Activated naive CD4-positive, alpha-beta T cell treated with anti-CD3 and anti-CD28 coated beads, Interleukin-2, amount 50 U/mL, for 72 hours (primary cell): ENCODE data around the gene ZNF48. TPM values are rescaled to one million over a fixed set of nuclear protein-coding genes. Genes with fewer than 3 reads are reported as not detected.

Source experiments
- ATAC-seq, 2 donors: fragments of 150-1000 bp; cut with Tn5 transposase; 2 replicates each; pipeline ENCODE4 v1.10.0; 2021; ENCODE audit warnings: mild to moderate bottlenecking in 2 of 2, moderate library complexity in 2 of 2
- DNase-seq, 2 donors: peaks; one replicate each; pipeline ENCODE4 v3.0.0; 2021 to 2022; ENCODE audit warnings: low spot score in 2 of 2
- H3K27ac Mint-ChIP-seq, 2 donors: one replicate each; pipeline ENCODE4 v1.8.0; 2022; ENCODE audit warnings: mild to moderate bottlenecking in 2 of 2, mixed read lengths in 2 of 2
- H3K36me3 Mint-ChIP-seq, 2 donors: one replicate each; pipeline ENCODE4 v1.8.0; 2022; ENCODE audit warnings: mixed read lengths in 2 of 2
- H3K9me3 Mint-ChIP-seq, 2 donors: one replicate each; pipeline ENCODE4 v1.8.0; 2022; ENCODE audit warnings: mixed read lengths in 2 of 2
- total RNA-seq, 2 donors: library from RNA; stranded (reverse); gene quantifications; one replicate each; pipeline ENCODE4 v1.2.3, GENCODE V29; 2022

Gene ZNF48
- 10 to 100 TPM in 1 of 2 donors, 1 to 10 TPM in 1; 7.6 to 10.9 TPM for total RNA-seq

- DNase-seq (peak in 1 of 2 donors; percentile 57), ATAC-seq (peak; percentile 71 to 79)
- no peaks in the 10 kb centered on the region for H3K9me3 Mint-ChIP-seq
- peak within 1 kb of the TSS; percentile 86 to 88 for H3K27ac Mint-ChIP-seq
- H3K36me3 Mint-ChIP-seq = peaks cover 7 to 14% of the 10 kb centered on the region in 2 donors
These were observed at the start of gene ZNF48 for GRCh38 chr16:30395155-30395991. TSS of gene ZNF48 (plus strand) at chr16:30395420. CDS start at chr16:30395795, 375 bp downstream.

DNA sequence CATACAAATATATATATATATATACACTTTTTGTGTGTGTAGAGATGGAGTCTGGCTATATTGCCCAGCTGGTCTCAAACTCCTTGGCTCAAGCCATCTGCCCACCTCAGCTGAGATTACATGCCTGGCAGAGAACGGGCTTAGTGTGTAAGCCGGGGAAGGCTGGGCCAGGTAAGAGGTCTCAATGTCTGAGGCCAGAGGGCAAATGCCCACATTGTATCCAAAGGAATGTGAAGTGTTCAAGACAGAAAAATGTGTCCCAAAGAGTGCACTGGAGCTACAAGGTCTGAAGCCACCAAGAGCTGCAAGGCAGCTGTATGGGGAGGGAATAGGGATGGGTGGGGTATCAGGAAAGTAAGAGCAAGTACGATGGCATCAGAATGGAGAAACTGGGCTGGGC lies 48.9 kb upstream of the ZNF48 start:
- ATAC-seq = no peak
- H3K27ac Mint-ChIP-seq = no peak overlapping the region
- H3K9me3 Mint-ChIP-seq = no peaks in the 10 kb centered on the region
- no peak for DNase-seq
- peaks cover 5 to 7% of the 10 kb centered on the region in 2 donors for H3K36me3 Mint-ChIP-seq

DNA sequence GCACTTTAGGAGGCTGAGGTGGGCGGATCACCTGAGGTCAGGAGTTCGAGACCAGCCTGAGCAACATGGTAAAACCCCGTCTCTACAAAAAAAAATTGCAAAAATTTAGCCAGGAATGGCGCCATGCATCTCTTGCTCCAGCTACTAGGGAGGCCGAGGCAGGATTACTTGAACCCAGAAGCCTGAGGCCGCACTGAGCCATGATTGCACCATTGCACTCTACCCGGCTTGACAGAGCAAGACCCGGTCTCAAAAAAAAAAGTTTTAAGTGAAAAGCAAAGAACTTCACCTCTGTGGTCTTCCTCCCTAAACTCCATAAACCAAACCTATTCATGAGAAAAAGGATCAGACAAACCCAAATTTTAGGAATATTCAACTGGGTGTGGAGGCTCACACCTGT lies 47.1 kb upstream of the ZNF48 start:
- no peak overlapping the region for H3K27ac Mint-ChIP-seq
- H3K9me3 Mint-ChIP-seq = no peaks in the 10 kb centered on the region
- ATAC-seq (no peak), DNase-seq (no peak)
- peaks cover 7 to 16% of the 10 kb centered on the region in 2 donors for H3K36me3 Mint-ChIP-seq

GRCh38 chr16:30348929-30349328 lies 46.3 kb upstream of the ZNF48 start:
- H3K36me3 Mint-ChIP-seq = peaks cover 7 to 21% of the 10 kb centered on the region in 2 donors
- DNase-seq = peak in 1 of 2 donors; percentile 13
- ATAC-seq = no peak
- peak overlapping the region in 1 of 2 donors; percentile 90 for H3K27ac Mint-ChIP-seq
- no peaks in the 10 kb centered on the region for H3K9me3 Mint-ChIP-seq

DNA sequence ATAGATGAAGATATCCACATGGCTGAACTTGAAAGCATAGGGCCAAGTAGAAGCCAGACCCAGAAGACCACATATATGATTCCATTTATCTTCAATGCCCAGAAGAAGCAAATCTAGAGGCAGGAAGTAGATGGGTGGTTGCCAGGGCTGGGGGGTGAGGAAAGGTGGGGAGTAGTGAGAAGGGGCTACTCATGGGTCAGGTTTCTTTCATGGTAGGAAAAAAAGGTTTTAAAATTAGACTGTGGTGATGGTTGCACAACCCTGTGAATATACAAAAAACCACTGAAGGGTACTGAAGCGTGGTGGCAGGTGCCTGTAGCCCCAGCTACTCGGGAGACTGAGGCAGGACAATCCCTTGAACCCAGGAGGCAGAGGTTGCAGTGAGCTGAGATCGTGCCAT lies 45.5 kb upstream of the ZNF48 start:
- peaks cover 7 to 29% of the 10 kb centered on the region in 2 donors for H3K36me3 Mint-ChIP-seq
- peak in 1 of 2 donors; percentile 52 for DNase-seq
- peak overlapping the region; percentile 90 to 93 for H3K27ac Mint-ChIP-seq
- ATAC-seq = no peak
- no peaks in the 10 kb centered on the region for H3K9me3 Mint-ChIP-seq

- DNase-seq (peak in 1 of 2 donors; percentile 57), ATAC-seq (peak; percentile 60 to 67)
- peak overlapping the region; percentile 90 to 93 for H3K27ac Mint-ChIP-seq
- H3K36me3 Mint-ChIP-seq = peaks cover 11 to 30% of the 10 kb centered on the region in 2 donors
- H3K9me3 Mint-ChIP-seq = no peaks in the 10 kb centered on the region
These were observed 44.9 kb upstream of the ZNF48 start for GRCh38 chr16:30350134-30350871.

DNA sequence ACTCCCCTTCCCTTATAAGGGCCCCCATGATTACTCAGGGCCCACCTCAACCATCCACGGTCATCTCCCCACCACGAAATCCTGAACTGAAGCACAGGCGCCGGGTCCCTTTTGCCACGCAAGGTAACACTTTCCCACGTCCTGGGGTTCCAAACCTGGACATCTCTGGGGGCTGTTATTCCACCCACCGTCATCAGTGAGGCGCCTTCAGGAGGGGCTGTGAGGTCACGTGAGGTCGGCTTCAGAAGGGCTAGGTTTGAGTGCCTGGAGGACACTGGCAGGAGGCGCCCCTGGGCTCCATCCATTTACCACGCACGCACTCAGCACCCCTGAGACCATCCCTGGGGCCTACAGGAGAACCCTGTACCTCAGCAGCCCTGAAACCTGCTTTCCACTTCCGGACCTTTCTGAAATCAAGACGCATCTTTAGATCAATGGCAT lies 44.2 kb upstream of the ZNF48 start:
- H3K36me3 Mint-ChIP-seq = peaks cover 12 to 30% of the 10 kb centered on the region in 2 donors
- peak overlapping the region; percentile 90 to 93 for H3K27ac Mint-ChIP-seq
- no peaks in the 10 kb centered on the region for H3K9me3 Mint-ChIP-seq

DNA sequence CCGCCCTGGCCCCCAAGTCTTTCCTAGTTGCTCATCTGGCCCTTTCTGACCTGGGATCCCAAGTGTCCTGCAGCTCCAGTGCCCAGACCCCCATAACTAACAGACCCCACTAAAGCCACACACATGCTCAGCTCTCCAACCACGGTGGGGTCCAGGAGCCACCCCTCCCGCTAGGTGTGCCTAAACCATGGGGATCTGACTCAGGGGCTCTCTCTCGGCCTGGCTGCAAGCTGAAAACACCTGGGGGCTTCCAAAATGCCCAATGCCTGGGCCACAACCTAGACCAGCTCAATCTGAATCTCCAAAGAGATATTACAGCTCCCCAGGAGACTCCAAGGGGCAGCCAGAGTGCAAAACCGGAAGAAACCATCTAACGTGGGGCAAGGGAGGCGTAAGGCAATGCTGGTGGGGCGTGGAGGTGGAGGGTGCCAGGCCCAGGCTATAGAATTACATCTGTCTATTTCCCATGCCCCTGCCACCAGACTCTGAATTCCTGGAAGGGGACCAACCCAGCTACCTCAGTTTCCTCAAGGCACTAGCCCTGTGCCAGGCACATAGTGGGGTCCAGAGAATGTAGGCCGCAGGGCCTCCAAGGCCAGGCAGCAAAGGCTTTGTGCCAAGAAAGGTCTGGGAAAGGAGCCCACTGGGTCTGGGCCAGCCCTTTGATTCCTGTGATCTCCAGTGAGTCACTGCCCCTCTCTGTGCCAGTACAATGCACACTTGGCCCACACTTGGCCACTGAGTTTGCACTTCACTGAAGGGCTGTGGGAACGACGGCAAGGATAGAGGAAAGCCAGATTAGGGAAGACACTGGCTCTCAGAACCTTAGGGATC lies 43.4 kb upstream of the ZNF48 start:
- peaks cover 12 to 30% of the 10 kb centered on the region in 2 donors for H3K36me3 Mint-ChIP-seq
- peak overlapping the region; percentile 80 to 93 for H3K27ac Mint-ChIP-seq
- no peaks in the 10 kb centered on the region for H3K9me3 Mint-ChIP-seq
- ATAC-seq (no peak), DNase-seq (peak in 1 of 2 donors; percentile 54)

More for the DNA sequence above, 44.2 kb upstream of the ZNF48 start:
- ATAC-seq (no peak), DNase-seq (peak in 1 of 2 donors; percentile 56)

DNA sequence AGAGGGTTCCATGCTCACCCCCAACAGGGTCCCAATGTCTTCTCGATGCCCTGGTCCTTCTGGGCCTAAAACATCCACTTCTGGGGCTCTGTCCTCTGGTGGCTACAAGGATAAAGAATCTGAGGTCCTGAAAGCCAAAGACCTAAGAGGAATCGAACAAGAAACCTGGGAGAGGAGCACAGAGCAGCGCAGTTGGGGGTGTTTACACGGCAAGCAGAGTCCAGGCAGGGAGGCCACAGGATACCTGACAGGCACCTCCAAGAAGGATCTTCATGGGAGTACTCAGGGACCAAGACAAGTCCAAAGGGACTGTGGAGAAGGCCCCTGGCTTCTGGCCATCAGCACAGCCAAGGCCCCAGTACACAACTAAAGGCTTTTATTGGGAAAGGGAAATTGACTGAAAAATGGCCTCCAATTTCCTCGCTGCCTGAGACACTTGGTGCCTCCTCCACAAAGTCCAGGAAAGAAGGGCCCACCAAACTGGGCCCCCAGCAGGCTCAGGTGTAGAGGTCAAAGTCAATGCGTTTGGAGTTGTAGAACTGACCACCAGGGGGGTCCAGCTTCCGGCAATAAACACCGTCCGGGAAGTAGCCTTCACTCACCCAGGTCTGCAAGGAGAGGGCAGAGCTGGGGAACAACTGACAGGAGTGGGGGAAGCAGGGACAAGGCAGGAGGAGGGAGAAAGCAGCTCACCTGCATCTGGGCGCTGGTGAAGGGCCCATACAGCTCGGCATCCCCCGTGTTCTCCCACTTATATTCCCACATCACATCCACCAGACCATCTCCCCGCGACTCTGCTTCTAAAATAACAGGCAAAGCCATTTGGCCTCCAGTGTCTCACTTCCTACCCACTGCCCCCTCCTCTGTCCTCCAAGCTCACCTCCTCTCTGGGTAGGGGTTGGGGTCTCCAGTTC lies 42.5 kb upstream of the ZNF48 start:
- no peaks in the 10 kb centered on the region for H3K9me3 Mint-ChIP-seq
- ATAC-seq = no peak
- peak overlapping the region; percentile 79 to 93 for H3K27ac Mint-ChIP-seq
- H3K36me3 Mint-ChIP-seq = peaks cover 12 to 30% of the 10 kb centered on the region in 2 donors
- DNase-seq = peak in 1 of 2 donors; percentile 52

DNA sequence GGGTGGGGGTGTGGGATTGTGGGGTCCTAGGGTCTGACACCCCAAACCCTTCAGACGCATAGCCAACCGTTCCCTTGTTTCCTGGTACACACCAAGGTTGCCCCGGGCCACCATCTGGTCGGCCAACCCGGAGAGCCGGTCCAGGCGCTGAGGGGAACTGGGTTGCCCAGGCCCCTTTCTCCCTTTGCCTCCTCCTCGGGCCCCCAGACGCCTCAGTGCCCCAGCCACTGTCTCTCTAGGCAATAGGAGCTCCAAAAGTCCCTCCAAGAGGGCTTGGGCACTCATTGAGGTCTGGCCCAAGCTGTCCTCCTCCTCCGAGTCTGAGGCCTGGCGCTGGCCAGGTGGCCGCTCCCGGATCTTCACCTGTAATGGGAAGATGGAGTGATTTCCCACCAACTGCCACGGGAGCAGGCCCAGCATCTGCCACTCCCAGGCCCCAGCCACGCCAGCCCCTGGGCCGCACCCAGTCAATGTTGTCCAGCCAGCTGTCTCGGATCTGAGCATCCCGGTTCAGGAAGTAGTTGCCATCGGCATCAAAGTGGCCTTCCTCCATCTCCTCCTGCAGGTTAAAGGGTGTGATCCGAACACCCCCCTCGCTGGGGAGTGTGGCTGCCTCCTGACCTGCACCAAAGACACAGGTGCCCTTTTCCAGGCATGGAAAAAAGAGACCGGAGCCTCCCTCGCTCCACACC lies 41.6 kb upstream of the ZNF48 start:
- H3K27ac Mint-ChIP-seq = peak overlapping the region; percentile 72 to 93
- H3K9me3 Mint-ChIP-seq = no peaks in the 10 kb centered on the region
- peaks cover 12 to 30% of the 10 kb centered on the region in 2 donors for H3K36me3 Mint-ChIP-seq
- ATAC-seq (no peak), DNase-seq (peak in 1 of 2 donors; percentile 56)

- peaks cover 8 to 30% of the 10 kb centered on the region in 2 donors for H3K36me3 Mint-ChIP-seq
- peak overlapping the region; percentile 93 to 97 for H3K27ac Mint-ChIP-seq
- ATAC-seq (peak; percentile 30 to 37), DNase-seq (peak in 1 of 2 donors; percentile 46)
- H3K9me3 Mint-ChIP-seq = no peaks in the 10 kb centered on the region
These were observed 40.6 kb upstream of the ZNF48 start for GRCh38 chr16:30354423-30355143.

DNA sequence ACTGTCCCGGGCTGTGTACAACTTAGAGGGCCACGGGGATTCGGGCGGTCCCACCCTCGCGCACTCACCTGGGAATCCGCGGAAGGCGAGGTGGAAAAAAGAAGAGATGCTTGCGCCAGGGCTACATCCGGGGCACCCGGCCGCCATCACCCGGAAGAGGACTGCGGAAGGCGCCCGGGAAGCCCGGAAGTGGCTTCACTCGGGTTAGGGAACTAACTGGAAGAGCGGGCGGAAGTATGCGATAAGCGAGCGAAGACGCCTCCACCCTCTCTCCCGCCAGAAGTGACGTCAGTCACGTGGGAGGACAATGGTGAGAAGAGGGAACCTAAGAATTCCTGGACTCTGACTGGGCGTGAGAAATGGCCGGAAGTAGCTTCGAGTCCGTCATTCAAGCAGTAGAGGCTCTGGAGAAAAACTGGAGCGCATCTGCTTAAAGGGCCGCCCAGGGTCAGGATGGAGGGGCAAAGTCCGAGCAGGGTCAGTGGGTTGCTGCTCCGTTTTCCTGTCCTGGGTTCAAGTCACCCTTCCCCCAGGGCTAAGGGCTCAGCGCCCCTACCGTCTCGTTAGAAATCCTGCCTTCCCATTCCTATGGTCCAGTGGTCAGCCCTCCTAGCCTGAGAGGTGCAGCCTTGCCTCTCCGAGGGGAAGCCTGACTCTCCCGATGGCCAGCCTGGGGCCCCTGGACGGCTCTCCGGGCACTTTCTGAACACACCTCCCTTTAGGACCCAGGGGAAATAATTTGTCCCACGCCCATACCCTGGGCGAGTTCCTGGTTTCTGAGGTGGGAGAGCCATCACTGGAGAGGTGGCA lies 39.9 kb upstream of the ZNF48 start, which contains the start of gene CD2BP2:
TSS of gene CD2BP2 (minus strand) at position 165 of the 810 bp plus-strand sequence. CDS start 627 bp downstream, outside the sequence.
- H3K9me3 Mint-ChIP-seq = no peaks in the 10 kb centered on the region
- DNase-seq (peak; percentile 82 to 95), ATAC-seq (peak; percentile 87 to 89)
- peak within 1 kb of the TSS; percentile 93 to 97 for H3K27ac Mint-ChIP-seq
- H3K36me3 Mint-ChIP-seq = peaks cover 5 to 30% of the 10 kb centered on the region in 2 donors

DNA sequence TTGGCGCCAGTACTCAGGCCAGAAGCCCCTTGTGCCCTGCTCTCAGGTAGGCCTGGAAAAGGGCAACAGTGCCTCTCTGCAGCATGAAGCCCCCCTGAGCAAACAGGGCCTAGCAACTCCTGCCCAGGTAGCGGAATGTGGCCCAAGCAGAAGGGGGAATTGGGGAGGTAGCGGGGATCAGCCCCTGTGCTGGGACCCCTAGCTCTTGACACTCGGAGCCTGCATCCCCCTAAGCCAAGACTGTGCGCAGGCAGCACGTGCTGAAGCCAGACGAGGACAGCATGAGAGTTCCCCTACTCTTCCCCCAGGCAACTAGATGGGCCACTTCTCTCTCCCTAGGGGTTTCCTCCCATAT lies 39.3 kb upstream of the ZNF48 start:
- H3K36me3 Mint-ChIP-seq = peaks cover 5 to 28% of the 10 kb centered on the region in 2 donors
- no peaks in the 10 kb centered on the region for H3K9me3 Mint-ChIP-seq
- ATAC-seq = no peak
- no peak for DNase-seq
- peak overlapping the region; percentile 93 to 97 for H3K27ac Mint-ChIP-seq
